Measurements from ENCODE around the gene KTI12.
"Not testable (repeated sequence)": the region's sequence is repeated elsewhere in the genome, so short reads cannot be mapped to it uniquely, and the experiment has no call there.

The KTI12 gene

DNA sequence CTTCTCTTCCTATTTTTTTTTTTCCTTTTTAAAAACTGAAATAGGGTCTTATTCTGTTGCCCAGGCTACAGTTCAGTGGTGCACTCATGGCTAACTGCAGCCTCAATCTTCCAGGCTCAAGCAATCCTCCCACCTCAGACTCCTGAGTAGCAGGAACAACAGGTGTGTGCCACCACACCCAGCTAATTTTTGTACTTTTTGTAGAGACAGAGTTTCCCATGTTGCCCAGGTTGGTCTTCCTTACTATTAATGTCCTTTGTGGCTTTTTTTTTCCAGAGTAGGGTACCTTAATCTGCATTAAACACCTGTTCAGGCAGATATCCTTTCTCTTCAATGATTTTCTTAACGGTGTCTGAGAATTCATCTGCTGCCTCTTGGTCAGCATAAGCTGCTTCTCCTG lies 4.3 kb upstream of the KTI12 start:
- no peak for DNase-seq

GRCh38 chr1:52037402-52037814 lies 3.8 kb upstream of the KTI12 start:
- DNase-seq = no peak

DNA sequence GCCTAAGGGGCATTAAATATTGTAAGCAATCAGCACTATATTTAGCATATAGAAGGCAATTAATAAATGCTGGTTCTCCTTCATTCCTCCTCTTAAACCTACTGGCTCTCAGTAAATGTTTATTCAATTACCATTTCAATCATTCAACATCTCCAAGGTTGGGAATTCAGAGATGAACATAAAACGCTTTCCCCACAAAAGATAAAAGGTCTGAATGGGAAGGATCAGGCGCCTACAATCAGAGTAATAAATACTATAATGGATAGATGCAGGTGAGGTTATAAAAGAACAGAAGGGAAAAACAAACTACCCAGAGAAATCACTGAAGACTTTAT lies 407 bp upstream of the KTI12 start:
- DNase-seq = no peak

DNA sequence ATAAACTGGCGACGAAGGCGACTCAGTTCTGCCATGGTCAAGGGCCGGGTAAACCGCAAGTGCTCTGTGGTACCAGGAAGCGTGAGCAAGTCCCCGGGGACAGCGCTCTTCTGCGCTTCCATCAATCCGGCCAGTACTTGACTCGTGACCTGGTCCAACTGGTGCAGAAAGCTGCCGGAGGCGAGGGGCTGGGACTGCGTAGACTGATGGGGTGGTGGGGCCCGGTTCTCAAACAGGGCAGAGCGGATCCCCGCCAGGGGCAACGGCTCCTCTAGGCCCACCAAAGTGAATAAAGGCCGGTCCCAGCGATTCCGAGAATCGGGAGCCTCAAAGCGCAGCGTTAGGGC lies 852 bp downstream of the KTI12 start:
- DNase-seq = peak; percentile 34

DNA sequence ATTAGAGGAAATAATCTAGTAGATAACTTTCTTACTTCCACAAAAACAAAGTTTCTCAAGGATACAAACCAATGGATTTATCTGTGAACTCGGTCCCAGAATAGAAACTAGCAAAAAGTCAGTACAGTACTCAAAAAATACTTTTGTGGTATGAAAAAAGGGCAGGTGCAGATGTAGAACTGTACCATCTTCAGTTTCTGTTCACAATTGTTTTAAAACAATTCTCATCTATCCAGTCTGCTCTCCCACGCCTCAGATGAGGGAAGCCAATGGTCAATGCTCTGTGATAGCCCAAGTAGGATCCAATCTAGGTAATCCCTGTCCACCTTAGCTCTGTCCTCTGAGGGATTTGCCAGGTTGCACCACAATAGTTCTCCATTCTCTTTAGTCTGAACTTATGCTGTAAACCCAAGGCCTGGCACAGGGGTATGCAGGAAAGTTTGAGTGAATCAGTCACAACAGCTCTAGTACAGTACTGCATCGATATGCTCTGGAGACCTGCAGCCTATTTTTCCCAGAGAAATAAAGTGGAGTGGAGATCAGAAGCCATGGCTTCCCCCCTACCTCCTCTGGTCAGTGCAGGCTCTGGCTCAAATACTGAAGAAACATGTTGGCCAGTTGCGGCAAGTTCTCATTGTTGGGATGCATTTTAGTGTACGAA lies 1.4 kb downstream of the KTI12 start:
- DNase-seq = no peak

DNA sequence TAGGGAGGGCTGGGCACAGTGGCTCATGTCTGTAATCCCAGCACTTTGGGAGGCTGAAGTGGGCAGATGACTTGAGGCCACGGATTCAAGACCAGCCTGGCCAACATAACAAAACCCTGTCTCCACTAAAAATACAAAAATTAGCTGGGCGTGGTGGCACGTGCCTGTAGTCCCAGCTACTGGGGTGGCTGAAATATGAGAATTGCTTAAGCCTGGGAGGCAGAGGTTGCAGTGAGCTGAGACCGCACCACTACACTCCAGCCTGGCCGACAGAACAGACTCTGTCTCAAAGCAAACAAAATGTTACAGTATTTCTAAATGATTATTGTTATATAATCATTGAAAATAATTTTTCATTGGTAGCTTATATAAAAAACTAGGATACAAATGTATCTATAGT lies 4.8 kb downstream of the KTI12 start:
- not testable (repeated sequence) for DNase-seq

DNA sequence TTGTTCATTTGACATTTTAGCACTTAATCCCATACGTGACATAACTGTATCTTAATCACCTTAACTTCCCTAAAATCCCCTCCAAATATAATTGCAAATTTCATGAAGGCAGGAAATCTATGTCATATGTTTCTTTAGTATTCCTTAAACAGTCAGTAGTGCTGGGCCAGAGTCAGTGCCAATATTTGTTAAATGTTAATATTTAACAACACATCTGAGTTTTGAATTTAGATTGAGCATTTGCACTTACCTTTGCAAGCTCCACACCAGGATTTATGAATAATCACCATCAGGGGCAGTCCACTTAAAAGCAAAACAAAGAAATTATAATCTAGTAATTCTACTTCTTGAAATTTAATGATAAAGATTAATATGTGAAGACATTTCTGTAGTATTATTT lies 5.3 kb downstream of the KTI12 start:
- DNase-seq = no peak

DNA sequence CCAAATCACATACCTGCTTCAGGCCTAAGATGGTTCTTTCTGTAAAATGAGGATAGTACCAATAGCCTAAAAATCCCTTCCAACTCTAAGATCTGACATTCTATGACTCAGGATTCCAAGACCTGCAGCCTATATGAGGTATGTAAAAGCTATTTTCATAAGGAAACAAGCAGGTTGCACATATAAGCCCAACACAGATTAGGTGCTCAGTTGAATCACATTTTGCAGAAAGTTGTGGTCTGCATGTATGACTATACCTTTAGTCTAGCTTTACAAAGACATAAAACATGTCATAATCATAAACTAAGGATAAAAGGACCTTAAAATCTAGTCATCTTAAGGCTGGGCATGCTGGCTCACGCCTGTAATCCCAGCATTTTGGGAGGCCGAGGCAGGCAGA lies 7.3 kb downstream of the KTI12 start:
- no peak for DNase-seq

DNA sequence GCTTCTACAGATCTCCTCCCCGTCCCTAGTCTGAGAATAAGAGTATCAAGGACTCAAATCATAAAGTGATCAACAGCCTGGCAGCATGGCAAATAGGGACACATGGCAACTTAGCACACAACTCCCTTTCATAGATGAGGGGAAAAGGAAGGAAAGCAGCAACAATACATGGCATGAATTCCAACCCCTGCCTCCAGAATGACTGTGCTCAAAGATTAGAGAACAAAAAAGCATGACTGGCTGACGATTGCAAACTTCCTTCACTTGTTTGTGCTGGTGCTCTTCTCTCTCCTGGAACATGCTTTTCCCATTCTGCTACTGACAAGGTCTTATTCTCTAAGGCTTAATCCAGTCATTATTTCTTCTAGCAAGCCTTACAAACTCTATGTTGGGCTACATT lies 11.5 kb downstream of the KTI12 start:
- no peak for DNase-seq

- no peak for DNase-seq
Observed at GRCh38 chr1:52008071-52008809, 25.4 kb downstream of the KTI12 start.

DNA sequence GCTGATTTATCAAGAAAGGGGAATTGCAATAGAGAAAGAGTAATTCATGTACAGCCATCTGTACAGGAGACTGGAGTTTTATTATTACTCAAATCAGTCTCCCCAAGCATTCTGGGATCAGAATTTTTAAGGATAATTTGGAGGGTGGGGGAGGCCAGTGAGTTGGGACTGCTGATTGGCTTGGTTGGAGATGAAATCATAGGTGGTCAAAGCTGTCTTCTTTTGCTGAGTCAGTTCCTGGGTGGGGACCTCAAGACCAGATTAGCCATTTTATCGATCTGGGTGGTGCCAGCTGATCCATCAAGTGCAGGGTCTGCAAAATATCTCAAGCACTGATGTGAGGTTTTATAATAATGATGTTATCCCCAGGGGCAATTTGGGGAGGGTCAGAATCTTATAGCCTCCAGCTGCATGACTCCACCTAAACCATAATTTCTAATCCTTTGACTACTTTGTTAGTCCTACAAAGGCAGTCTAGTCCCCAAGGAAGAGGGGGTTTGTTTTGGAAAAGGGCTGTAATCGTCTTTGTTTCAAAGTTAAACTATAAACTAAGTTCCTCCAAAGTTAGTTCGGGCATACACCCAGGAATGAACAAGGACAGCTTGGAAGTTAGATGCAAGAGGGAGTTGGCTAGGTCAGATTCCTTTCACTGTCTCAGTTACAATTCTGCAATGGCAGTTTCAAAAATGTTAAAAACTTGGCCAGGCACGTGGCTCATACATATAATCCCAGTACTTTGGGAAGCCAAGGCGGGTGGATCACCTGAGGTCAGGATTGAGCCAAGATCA lies 26.2 kb downstream of the KTI12 start:
- peak; percentile 49 for DNase-seq

GRCh38 chr1:52006081-52006553 lies 27.5 kb downstream of the KTI12 start:
- not testable (repeated sequence) for DNase-seq

DNA sequence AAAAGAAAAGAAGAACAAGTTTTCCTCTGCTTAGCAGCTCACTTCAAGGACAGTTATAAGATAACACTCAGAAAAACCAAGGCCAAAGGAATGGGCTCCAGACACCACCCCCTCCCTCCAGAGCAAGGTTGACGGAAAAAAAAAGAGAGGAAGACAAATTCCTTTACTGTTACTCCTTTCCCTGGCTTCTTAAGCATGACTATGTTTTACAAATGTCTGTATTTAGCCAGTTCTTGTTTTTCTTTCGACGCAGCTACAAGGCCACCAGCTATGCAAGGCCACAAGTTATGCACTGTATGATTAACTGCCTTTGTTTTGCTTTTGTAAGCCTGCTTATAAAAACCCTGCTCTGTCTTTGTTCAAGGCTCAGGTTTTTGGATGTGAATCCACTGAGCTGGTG lies 28.1 kb downstream of the KTI12 start:
- DNase-seq = peak; percentile 96

- DNase-seq = no peak
Observed at GRCh38 chr1:52003877-52004276, 29.7 kb downstream of the KTI12 start.

- DNase-seq = peak; percentile 90
Observed at GRCh38 chr1:52002038-52002917, 31.3 kb downstream of the KTI12 start.

DNA sequence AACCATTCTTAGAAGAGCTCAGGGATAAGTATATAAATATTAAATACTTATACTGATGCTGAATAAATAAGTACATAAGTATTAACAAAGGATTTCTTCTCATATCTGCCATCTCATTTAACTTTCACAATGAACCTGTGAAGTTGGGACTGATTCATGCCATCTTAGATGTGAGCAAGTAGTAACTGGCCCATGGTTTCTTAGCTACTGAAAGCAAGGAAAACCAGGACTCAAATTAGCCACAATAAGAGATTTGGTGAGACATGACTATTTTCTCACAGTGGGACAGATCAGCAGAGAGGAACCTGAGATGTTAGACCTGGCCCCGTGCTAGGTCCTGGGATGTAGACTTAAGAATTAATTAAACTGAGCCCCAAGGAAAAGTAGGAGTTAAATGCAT lies 34.9 kb downstream of the KTI12 start:
- DNase-seq = no peak

- DNase-seq = no peak
Observed at GRCh38 chr1:51997974-51998382, 35.6 kb downstream of the KTI12 start.

- DNase-seq = peak; percentile 65
Observed at GRCh38 chr1:51990478-51990965, 43.1 kb downstream of the KTI12 start, which contains the start of gene RAB3B. Gene RAB3B (minus strand): TSS chr1:51990700. CDS start chr1:51977117, 13,583 bp downstream.

DNA sequence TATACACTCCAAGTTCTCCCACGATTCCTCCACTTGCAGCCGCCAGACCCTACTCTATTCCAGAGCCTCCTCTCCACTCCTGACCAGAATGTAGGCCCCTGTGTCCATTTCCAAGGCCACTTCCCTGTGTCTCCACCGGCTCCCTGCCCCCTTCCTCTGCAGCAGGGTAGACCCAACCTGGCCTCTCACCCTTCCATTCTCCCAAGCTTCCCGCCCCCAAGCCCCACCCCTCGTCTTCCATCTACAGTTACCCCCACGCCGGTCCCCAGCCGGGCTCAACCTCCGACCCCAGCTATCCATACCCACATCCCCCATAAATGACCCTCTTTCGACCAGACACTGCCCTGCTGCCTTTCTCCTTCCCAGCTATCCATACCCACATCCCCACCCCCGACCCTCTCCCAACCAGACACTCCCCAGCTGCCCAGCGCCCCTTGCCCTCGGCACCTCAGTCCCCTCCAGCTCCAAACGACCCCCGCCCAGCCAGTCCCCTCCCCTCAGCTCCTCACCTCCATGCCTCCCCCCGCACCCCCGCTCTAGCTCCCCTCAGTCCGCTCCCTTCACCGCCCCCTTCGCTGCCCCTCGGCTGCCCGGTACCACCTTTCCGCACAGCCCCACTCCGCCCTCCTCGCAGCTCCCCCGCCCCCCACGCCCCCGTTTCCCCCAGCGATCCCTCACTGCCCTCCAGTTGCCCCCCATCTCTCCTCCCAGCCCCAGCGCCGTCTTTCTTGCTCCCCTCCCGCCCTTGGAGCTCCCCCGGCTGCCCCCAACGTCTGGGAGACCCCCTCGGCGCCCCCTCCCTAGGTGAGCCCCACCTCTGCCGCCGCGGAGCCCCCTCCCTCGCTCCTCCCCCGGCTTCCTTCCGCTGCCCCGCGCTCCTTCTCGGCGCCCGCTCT lies 43.8 kb downstream of the KTI12 start:
- DNase-seq = no peak

DNA sequence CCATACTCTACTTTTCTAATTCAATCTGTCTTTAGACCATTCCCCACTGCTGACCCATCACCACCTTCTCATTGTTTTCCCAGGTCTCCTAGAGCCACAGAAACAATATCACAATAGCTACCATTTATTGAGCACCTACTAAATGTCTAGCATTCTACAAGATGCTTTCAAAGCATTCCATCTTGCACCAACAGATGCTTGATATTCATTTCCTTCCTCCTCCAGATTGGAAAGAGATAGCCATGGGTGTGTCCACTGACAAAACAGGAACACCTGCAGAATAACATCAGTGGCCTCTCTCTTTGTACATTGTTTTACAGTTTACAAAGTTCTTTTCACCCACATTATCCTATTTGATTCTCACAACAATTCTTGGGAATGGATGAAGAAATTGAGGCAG lies 45.4 kb downstream of the KTI12 start:
- DNase-seq = no peak

- DNase-seq = no peak
Observed at GRCh38 chr1:51986718-51987117, 46.9 kb downstream of the KTI12 start.

All from fibroblast of skin of scalp (primary cell).